GM23338 (cell line): ENCODE results near the gene HOXA9. TPM values are rescaled to one million over a fixed set of nuclear protein-coding genes. Genes with fewer than 3 reads are reported as not detected.

ENCODE experiments used
- ATAC-seq: fragments of 200-7000 bp; cut with Tn5 transposase; 3 replicates; pipeline ENCODE4 v1.9.1; 2020
- DNase-seq: peaks from one replicate; pipeline ENCODE4 v3.0.0-alpha.2; 2015; ENCODE audit warnings: low spot score
- H2AFZ ChIP-seq: fragments of 200-600 bp; sonication (generic); 2 replicates; pipeline ENCODE4 v1.8.0; 2016; ENCODE audit warnings: antibody characterized with exemption, mild to moderate bottlenecking, moderate library complexity
- H3F3A ChIP-seq: fragments of 200-600 bp; sonication (generic); replicated peaks from 2 replicates; pipeline ENCODE4 v1.8.0; 2017; ENCODE audit warnings: antibody characterized with exemption, mixed run types, low read depth
- H3K27ac ChIP-seq: fragments of 200-600 bp; sonication (generic); 2 replicates; pipeline ENCODE4 v1.6.1; 2016; ENCODE audit warnings: low read depth
- H3K27me3 ChIP-seq: fragments of 200-600 bp; sonication (generic); 2 replicates; pipeline ENCODE4 v1.8.0; 2016; ENCODE audit warnings: mild to moderate bottlenecking, mixed run types, moderate library complexity; ENCODE audit not compliant: insufficient read depth
- H3K36me3 ChIP-seq: fragments of 200-600 bp; sonication (generic); 2 replicates; pipeline ENCODE4 v1.8.0; 2016; ENCODE audit warnings: mild to moderate bottlenecking; ENCODE audit not compliant: insufficient read depth
- H3K4me1 ChIP-seq: fragments of 200-600 bp; sonication (generic); 2 replicates; pipeline ENCODE4 v1.8.0; 2016; ENCODE audit warnings: mild to moderate bottlenecking, moderate library complexity; ENCODE audit not compliant: insufficient read depth
- H3K4me2 ChIP-seq: fragments of 200-600 bp; sonication (generic); 2 replicates; pipeline ENCODE4 v1.7.1; 2017; ENCODE audit warnings: mixed run types
- H3K4me3 ChIP-seq: fragments of 200-600 bp; sonication (generic); 2 replicates; pipeline ENCODE4 v1.6.1; 2016; ENCODE audit warnings: mixed run types
- H3K79me2 ChIP-seq: fragments of 200-600 bp; sonication (generic); replicated peaks from 2 replicates; pipeline ENCODE4 v1.8.0; 2017; ENCODE audit warnings: mild to moderate bottlenecking; ENCODE audit not compliant: insufficient read depth
- H3K9me2 ChIP-seq: fragments of 200-600 bp; sonication (generic); 2 replicates; pipeline ENCODE4 v1.8.0; 2017; ENCODE audit not compliant: insufficient read depth
- H4K20me1 ChIP-seq: fragments of 200-600 bp; sonication (generic); replicated peaks from 2 replicates; pipeline ENCODE4 v1.8.0; 2017; ENCODE audit warnings: mild to moderate bottlenecking; ENCODE audit not compliant: insufficient read depth
- H3K27ac Mint-ChIP-seq: 2 replicates; pipeline ENCODE4 v1.8.0; 2020; ENCODE audit warnings: inconsistent platforms, mild to moderate bottlenecking, moderate library complexity, mixed read lengths
- H3K27me3 Mint-ChIP-seq: 3 replicates; pipeline ENCODE4 v1.8.0; 2022; ENCODE audit warnings: low read depth, mild to moderate bottlenecking, moderate library complexity, mixed read lengths, inconsistent platforms; ENCODE audit not compliant: insufficient read depth, poor library complexity
- H3K36me3 Mint-ChIP-seq: 3 replicates; pipeline ENCODE4 v1.8.0; 2021; ENCODE audit warnings: low read depth, mild to moderate bottlenecking, inconsistent platforms, moderate library complexity, mixed read lengths
- H3K4me1 Mint-ChIP-seq: 3 replicates; pipeline ENCODE4 v1.8.0; 2020; ENCODE audit warnings: mild to moderate bottlenecking, inconsistent platforms, mixed read lengths
- H3K4me3 Mint-ChIP-seq: 3 replicates; pipeline ENCODE4 v1.8.0; 2021; ENCODE audit warnings: moderate library complexity, mild to moderate bottlenecking, inconsistent platforms, mixed read lengths
- H3K9me3 Mint-ChIP-seq: 3 replicates; pipeline ENCODE4 v1.8.0; 2020; ENCODE audit warnings: moderate library complexity, mild to moderate bottlenecking, inconsistent platforms, mixed read lengths
- CREB1 ChIP-seq: fragments of 250-450 bp; sonication (Bioruptor Pico); IDR thresholded peaks from 2 replicates; pipeline ENCODE4 v1.5.0; 2020; ENCODE audit warnings: low read depth, mild to moderate bottlenecking, moderate library complexity
- EZH2 ChIP-seq: fragments of 200-600 bp; sonication (generic); IDR thresholded peaks from one replicate; pipeline ENCODE4 v1.8.0; 2017; ENCODE audit warnings: antibody characterized with exemption, mild to moderate bottlenecking, low read depth; ENCODE audit not compliant: unreplicated experiment
- EZH2phosphoT487 ChIP-seq: fragments of 200-600 bp; sonication (generic); IDR thresholded peaks from one replicate; pipeline ENCODE4 v1.8.1; 2018; ENCODE audit warnings: antibody characterized with exemption; ENCODE audit not compliant: unreplicated experiment
- JUNB ChIP-seq: IDR thresholded peaks from one replicate; pipeline ENCODE4 v1.6.1; 2016; ENCODE audit warnings: antibody characterized with exemption; ENCODE audit not compliant: unreplicated experiment
- NANOG ChIP-seq: IDR thresholded peaks from 2 replicates; pipeline ENCODE4 v1.6.1; 2016; ENCODE audit warnings: antibody characterized with exemption, borderline replicate concordance
- POLR2AphosphoS5 ChIP-seq: IDR thresholded peaks from 2 replicates; pipeline ENCODE4 v1.6.1; 2016; ENCODE audit warnings: antibody characterized with exemption, low read depth
- REST ChIP-seq: IDR thresholded peaks from one replicate; pipeline ENCODE4 v1.6.1; 2018; ENCODE audit warnings: antibody characterized with exemption; ENCODE audit not compliant: unreplicated experiment
- ZNF114 ChIP-seq: fragments of 250-450 bp; sonication (Bioruptor Pico); IDR thresholded peaks from 2 replicates; pipeline ENCODE4 v1.5.0; 2020; ENCODE audit warnings: mild to moderate bottlenecking, moderate library complexity
- ZNF462 ChIP-seq: fragments of 250-450 bp; sonication (Bioruptor Pico); IDR thresholded peaks from 2 replicates; pipeline ENCODE4 v1.5.0; 2020; ENCODE audit warnings: mild to moderate bottlenecking, moderate library complexity
- polyA plus RNA-seq: library from polyadenylated mRNA; unstranded; fragments of >200 nt; fragmentation: Nextera tagmentation; extraction: Ambion mirVana; gene quantifications from 2 replicates; pipeline ENCODE4 v1.2.1, GENCODE V29; 2016
- total RNA-seq: library from RNA; depleted of rRNA; stranded (reverse); fragments of >200 nt; shearing (Covaris generic); gene quantifications from 2 replicates; pipeline ENCODE4 v1.2.3, GENCODE V29; 2014

Gene HOXA9
- total and polyA plus RNA-seq, 2 experiments from 2014 or later = not detected

- Mint-ChIP-seq H3K9me3 (peaks cover 8% of the 10 kb centered on the region; the same call in 2 of the 3 replicates), H3K36me3 (no peaks in the 10 kb centered on the region; the same call in 2 of the 3 replicates), H3K27ac (no peak overlapping the region), H3K27me3 (peaks cover 100% of the 10 kb centered on the region), H3K4me3 (no peak overlapping the region), H3K4me1 (peaks cover 21% of the 10 kb centered on the region)
- H3F3A ChIP-seq = peaks cover 41% of the 10 kb centered on the region
- H3K4me1 ChIP-seq = peaks cover 31% of the 10 kb centered on the region
- peaks cover 44% of the 10 kb centered on the region for H4K20me1 ChIP-seq
- H3K27me3 ChIP-seq = peaks cover 100% of the 10 kb centered on the region
- no peak overlapping the region for H3K27ac ChIP-seq
- 0 out of 2 replicates have a peak overlapping the region, but pooled peaks have one; percentile 51 for H3K4me3 ChIP-seq
- peak overlapping the region; percentile 77; the same call in 1 of the 2 replicates for H3K4me2 ChIP-seq
- no peaks in the 10 kb centered on the region for H3K36me3 ChIP-seq
- H2AFZ ChIP-seq = 0 out of 2 replicates have a peak overlapping the region, but pooled peaks have one; percentile 89
- TF ChIP-seq CREB1 (CRISPR knock-in tag) = no peak
- TF ChIP-seq ZNF114 = no peak
- TF ChIP-seq EZH2 = peak; percentile 62
- ATAC-seq (no peak), DNase-seq (no peak)
- H3K79me2 ChIP-seq = no peaks in the 10 kb centered on the region
- H3K9me2 ChIP-seq = no peaks in the 10 kb centered on the region
Measured at GRCh38 chr7:27140126-27140857, 25.0 kb downstream of the HOXA9 start.

DNA sequence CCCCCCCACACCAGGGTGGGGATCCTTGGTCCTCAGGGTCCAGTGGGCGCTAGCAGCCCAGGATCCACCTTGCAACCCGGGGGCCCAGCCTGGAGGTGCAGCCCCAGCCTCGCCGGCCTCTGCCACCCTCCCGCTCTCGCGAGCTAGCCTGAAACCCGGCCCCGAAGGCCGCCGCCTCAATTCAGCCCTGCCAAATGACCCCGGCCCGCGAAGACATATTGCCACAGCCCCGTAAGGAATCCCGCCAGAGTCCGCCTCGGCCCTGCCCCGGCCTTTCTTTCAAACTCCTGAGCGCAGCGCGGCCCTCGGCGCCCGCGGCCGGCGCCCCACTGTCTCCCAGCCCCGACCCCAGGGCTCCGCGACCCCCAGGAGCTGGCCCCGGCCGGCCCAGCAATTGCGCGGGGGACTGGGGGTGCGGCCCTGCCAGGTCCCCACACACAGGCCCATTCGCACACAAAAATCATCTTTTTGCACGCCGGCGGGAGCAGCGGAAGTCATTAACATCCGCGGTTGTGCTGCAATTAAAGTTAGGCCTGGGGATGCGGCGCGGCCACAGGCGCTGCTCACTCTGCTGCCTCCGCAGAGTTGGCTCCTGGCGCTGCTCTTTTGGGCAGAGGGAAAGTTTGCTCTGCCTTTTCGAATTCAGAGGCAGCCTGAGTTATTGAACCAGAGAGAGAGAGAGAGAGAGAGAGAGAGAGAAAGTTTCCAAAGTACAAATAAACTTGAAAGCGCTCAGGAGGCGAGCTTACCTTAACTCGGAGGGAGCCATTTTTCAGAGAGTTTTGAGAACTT lies 25.8 kb downstream of the HOXA9 start:
- DNase-seq (peak; percentile 76), ATAC-seq (peak; percentile 15)
- H3K4me2 ChIP-seq = peak overlapping the region; percentile 77
- no peak overlapping the region; the same call in 2 of the 3 replicates for H3K4me3 Mint-ChIP-seq
- H3F3A ChIP-seq = peaks cover 44% of the 10 kb centered on the region
- peaks cover 50% of the 10 kb centered on the region for H4K20me1 ChIP-seq
- H3K4me3 ChIP-seq = peak overlapping the region; percentile 51
- H3K27me3 ChIP-seq = peaks cover 100% of the 10 kb centered on the region
- H3K4me1 ChIP-seq = peaks cover 31% of the 10 kb centered on the region
- H3K9me3 Mint-ChIP-seq = peaks cover 8% of the 10 kb centered on the region; the same call in 2 of the 3 replicates
- peaks cover 100% of the 10 kb centered on the region for H3K27me3 Mint-ChIP-seq
- H3K9me2 ChIP-seq = no peaks in the 10 kb centered on the region
- H3K36me3 Mint-ChIP-seq = no peaks in the 10 kb centered on the region; the same call in 2 of the 3 replicates
- peak overlapping the region; percentile 89 for H2AFZ ChIP-seq
- TF ChIP-seq POLR2AphosphoS5 = no peak
- TF ChIP-seq EZH2phosphoT487 = peak; percentile 100
- TF ChIP-seq EZH2 = peak; percentile 98
- no peak for TF ChIP-seq ZNF462 (CRISPR knock-in tag)
- no peak for TF ChIP-seq NANOG
- TF ChIP-seq REST = no peak
- TF ChIP-seq JUNB = no peak
- no peak overlapping the region for H3K27ac Mint-ChIP-seq
- H3K36me3 ChIP-seq = no peaks in the 10 kb centered on the region
- H3K79me2 ChIP-seq = no peaks in the 10 kb centered on the region
- peaks cover 21% of the 10 kb centered on the region for H3K4me1 Mint-ChIP-seq
- no peak overlapping the region for H3K27ac ChIP-seq
